Measurements from ENCODE around the gene ZMAT5. TPM values are rescaled to one million over a fixed set of nuclear protein-coding genes. Genes with fewer than 3 reads are reported as not detected.

ZMAT5 gene
- total RNA-seq, 4 donors from 2014 or later = 22.1 to 29.3 (median 26.6) TPM

- no peak for DNase-seq (ENCODE audit: low spot score in 2 of 2)
- Histone ChIP-seq H3K36me3 (peaks cover 0 to 95% (median 0%) of the 10 kb centered on the region in 3 donors), H3K9me3 (no peaks in the 10 kb centered on the region), H3K27me3 (no peaks in the 10 kb centered on the region), H3K4me1 (no peaks in the 10 kb centered on the region), H3K4me3 (no peak overlapping the region), H3K27ac (no peak overlapping the region)
- TF ChIP-seq EP300 (IDR thresholded peaks at IDR 0.05) = no peak
- TF ChIP-seq POLR2A (IDR thresholded peaks at IDR 0.05) = no peak
- no peak for TF ChIP-seq CTCF (IDR thresholded peaks at IDR 0.05)
- WGBS, 2 donors = 89 to 90% methylated on average over 14 to 15 of the region's 15 CpGs
Observed at GRCh38 chr22:29738118-29738815, 28.5 kb downstream of the ZMAT5 start.

- H3K4me3 ChIP-seq = no peak overlapping the region
- DNase-seq (ENCODE audit: low spot score in 2 of 2) = no peak
- H3K9me3 ChIP-seq = no peaks in the 10 kb centered on the region
- no peaks in the 10 kb centered on the region for H3K27me3 ChIP-seq
- H3K36me3 ChIP-seq = peaks cover 0 to 95% (median 0%) of the 10 kb centered on the region in 3 donors
- no peak for TF ChIP-seq POLR2A (IDR thresholded peaks at IDR 0.05)
- TF ChIP-seq CTCF (IDR thresholded peaks at IDR 0.05) = no peak
- no peak for TF ChIP-seq EP300 (IDR thresholded peaks at IDR 0.05)
- no peak overlapping the region for H3K27ac ChIP-seq
- H3K4me1 ChIP-seq = no peaks in the 10 kb centered on the region
- 85 to 89% methylated on average over 22 of the region's 22 CpGs for WGBS, 2 donors
Observed at GRCh38 chr22:29737251-29738117, 29.3 kb downstream of the ZMAT5 start.

- Histone ChIP-seq H3K4me3 (no peak overlapping the region), H3K36me3 (peaks cover 0 to 93% (median 0%) of the 10 kb centered on the region in 3 donors), H3K9me3 (no peaks in the 10 kb centered on the region), H3K4me1 (no peaks in the 10 kb centered on the region), H3K27ac (no peak overlapping the region), H3K27me3 (no peaks in the 10 kb centered on the region)
- TF ChIP-seq EP300 (IDR thresholded peaks at IDR 0.05) = no peak
- TF ChIP-seq POLR2A (IDR thresholded peaks at IDR 0.05) = no peak
- TF ChIP-seq CTCF (IDR thresholded peaks at IDR 0.05) = no peak
- no peak for DNase-seq (ENCODE audit: low spot score in 2 of 2)
- WGBS, 2 donors = 57 to 75% methylated on average over 1 of the region's 1 CpG
Observed at GRCh38 chr22:29735416-29735815, 31.4 kb downstream of the ZMAT5 start.

GRCh38 chr22:29734838-29735237 lies 32.0 kb downstream of the ZMAT5 start:
- Histone ChIP-seq H3K4me1 (no peaks in the 10 kb centered on the region), H3K9me3 (no peaks in the 10 kb centered on the region), H3K4me3 (no peak overlapping the region), H3K27me3 (no peaks in the 10 kb centered on the region), H3K27ac (no peak overlapping the region), H3K36me3 (peaks cover 0 to 93% (median 0%) of the 10 kb centered on the region in 3 donors)
- no peak for DNase-seq (ENCODE audit: low spot score in 2 of 2)
- TF ChIP-seq EP300 (IDR thresholded peaks at IDR 0.05) (no peak), CTCF (IDR thresholded peaks at IDR 0.05) (no peak), POLR2A (IDR thresholded peaks at IDR 0.05) (no peak)
- 65 to 73% methylated on average over 9 of the region's 9 CpGs for WGBS, 2 donors

- H3K36me3 ChIP-seq = peaks cover 0 to 93% (median 0%) of the 10 kb centered on the region in 3 donors
- WGBS, 2 donors = 84 to 88% methylated on average over 8 of the region's 8 CpGs
- TF ChIP-seq EP300 (IDR thresholded peaks at IDR 0.05) (no peak), POLR2A (IDR thresholded peaks at IDR 0.05) (no peak), CTCF (IDR thresholded peaks at IDR 0.05) (no peak)
Observed at GRCh38 chr22:29734406-29734805, 32.4 kb downstream of the ZMAT5 start.

More at GRCh38 chr22:29734406-29734805, 32.4 kb downstream of the ZMAT5 start:
- no peak for DNase-seq (ENCODE audit: low spot score in 2 of 2)
- no peaks in the 10 kb centered on the region for H3K9me3 ChIP-seq
- H3K4me3 ChIP-seq = no peak overlapping the region
- H3K27me3 ChIP-seq = no peaks in the 10 kb centered on the region
- no peak overlapping the region for H3K27ac ChIP-seq
- no peaks in the 10 kb centered on the region for H3K4me1 ChIP-seq

All from tibial nerve (tissue), 4 donors.